Esophagus muscularis mucosa (tissue), 3 donors: ENCODE data around the gene ATP5MC2.

Experiments
- EP300 ChIP-seq: sonication (generic); formaldehyde crosslinking; IDR thresholded peaks from one replicate; pipeline ENCODE4 v1.6.1; 2017; ENCODE audit warnings: antibody characterized with exemption
- TF ChIP-seq, protein P1 (sequence below), 3 experiments: fragments of 200-600 bp in 2 of 3; fragments of 450-650 bp in 1 of 3; sonication (generic) in 2 of 3; IDR thresholded peaks; one replicate each; pipeline ENCODE4 v1.5.1; 2017 to 2019; ENCODE audit warnings: antibody characterized with exemption in 3 of 3, mild to moderate bottlenecking in 2 of 3, moderate library complexity in 1 of 3

DNA sequence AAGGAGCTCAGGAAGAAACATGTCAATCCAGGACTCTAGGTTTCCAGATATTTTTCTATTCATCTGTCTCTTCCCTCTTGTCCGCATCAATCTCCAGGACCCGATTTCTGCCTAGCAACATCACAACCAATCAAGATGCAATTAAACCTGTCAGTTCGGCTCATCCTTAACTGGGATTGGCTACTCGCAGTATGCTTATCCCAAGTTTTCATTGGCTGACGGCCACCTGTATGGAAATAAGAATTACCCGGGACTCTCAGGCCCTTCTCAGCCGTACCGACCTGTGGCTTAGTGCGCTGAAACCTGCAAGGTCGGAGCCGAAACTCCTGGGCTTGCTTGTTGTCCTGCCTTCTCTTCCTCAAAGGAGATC is 20.4 kb upstream of the ATP5MC2 start:
- TF ChIP-seq, protein P1, sequence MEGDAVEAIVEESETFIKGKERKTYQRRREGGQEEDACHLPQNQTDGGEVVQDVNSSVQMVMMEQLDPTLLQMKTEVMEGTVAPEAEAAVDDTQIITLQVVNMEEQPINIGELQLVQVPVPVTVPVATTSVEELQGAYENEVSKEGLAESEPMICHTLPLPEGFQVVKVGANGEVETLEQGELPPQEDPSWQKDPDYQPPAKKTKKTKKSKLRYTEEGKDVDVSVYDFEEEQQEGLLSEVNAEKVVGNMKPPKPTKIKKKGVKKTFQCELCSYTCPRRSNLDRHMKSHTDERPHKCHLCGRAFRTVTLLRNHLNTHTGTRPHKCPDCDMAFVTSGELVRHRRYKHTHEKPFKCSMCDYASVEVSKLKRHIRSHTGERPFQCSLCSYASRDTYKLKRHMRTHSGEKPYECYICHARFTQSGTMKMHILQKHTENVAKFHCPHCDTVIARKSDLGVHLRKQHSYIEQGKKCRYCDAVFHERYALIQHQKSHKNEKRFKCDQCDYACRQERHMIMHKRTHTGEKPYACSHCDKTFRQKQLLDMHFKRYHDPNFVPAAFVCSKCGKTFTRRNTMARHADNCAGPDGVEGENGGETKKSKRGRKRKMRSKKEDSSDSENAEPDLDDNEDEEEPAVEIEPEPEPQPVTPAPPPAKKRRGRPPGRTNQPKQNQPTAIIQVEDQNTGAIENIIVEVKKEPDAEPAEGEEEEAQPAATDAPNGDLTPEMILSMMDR (IDR thresholded peaks at IDR 0.05) = no peak
- no peak for TF ChIP-seq EP300
